Stimulated activated CD8-positive, alpha-beta memory T cell treated with anti-CD3 and anti-CD28 coated beads, Interleukin-4, amount 100 ng/mL, for 4 hours (primary cell): ENCODE data around the gene SLC30A1.
A peak's percentile ranks its signal among the peaks of the same experiment; 100 is the strongest.
"Not testable (repeated sequence)": the region's sequence is repeated elsewhere in the genome, so short reads cannot be mapped to it uniquely, and the experiment has no call there.

Source experiments
- DNase-seq, 2 donors: peaks; one replicate each; pipeline ENCODE4 v3.0.0-alpha.2; 2020; ENCODE audit warnings: low read depth in 2 of 2, low spot score in 1 of 2

SLC30A1 gene

GRCh38 chr1:211587123-211587522 lies 8.2 kb upstream of the SLC30A1 start:
- no peak for DNase-seq

GRCh38 chr1:211586538-211586937 lies 7.6 kb upstream of the SLC30A1 start:
- DNase-seq, result no peak

GRCh38 chr1:211583011-211583992 lies 4.3 kb upstream of the SLC30A1 start:
- DNase-seq, result no peak

GRCh38 chr1:211581526-211581925 lies 2.6 kb upstream of the SLC30A1 start:
- DNase-seq, result no peak

- DNase-seq, result no peak
Measured at GRCh38 chr1:211580303-211580687, 1.3 kb upstream of the SLC30A1 start.

- DNase-seq, result peak in 1 of 2 donors; percentile 57
Measured at GRCh38 chr1:211579440-211580302, 710 bp upstream of the SLC30A1 start.

GRCh38 chr1:211577819-211578639 lies 932 bp downstream of the SLC30A1 start:
- peak; percentile 28 to 49 for DNase-seq

- no peak for DNase-seq
Measured at GRCh38 chr1:211577277-211577818, 1.6 kb downstream of the SLC30A1 start.

- DNase-seq, result no peak
Measured at GRCh38 chr1:211576717-211577116, 2.2 kb downstream of the SLC30A1 start.

- no peak for DNase-seq
Measured at GRCh38 chr1:211574705-211575104, 4.3 kb downstream of the SLC30A1 start.

- DNase-seq, result no peak
Measured at GRCh38 chr1:211571998-211572397, 7.0 kb downstream of the SLC30A1 start.

- not testable (repeated sequence) for DNase-seq
Measured at GRCh38 chr1:211570378-211570777, 8.6 kb downstream of the SLC30A1 start.

GRCh38 chr1:211566431-211567025 lies 12.4 kb downstream of the SLC30A1 start:
- DNase-seq, result no peak

- no peak for DNase-seq
Measured at GRCh38 chr1:211564084-211564483, 14.9 kb downstream of the SLC30A1 start.

- DNase-seq, result no peak
Measured at GRCh38 chr1:211559222-211560010, 19.5 kb downstream of the SLC30A1 start.

- no peak for DNase-seq
Measured at GRCh38 chr1:211557894-211558625, 20.9 kb downstream of the SLC30A1 start.

- no peak for DNase-seq
Measured at GRCh38 chr1:211553549-211553948, 25.4 kb downstream of the SLC30A1 start.

- no peak for DNase-seq
Measured at GRCh38 chr1:211551638-211552460, 27.1 kb downstream of the SLC30A1 start.
